Panc1 (cell line): ENCODE data around the gene TTLL7.

Experiments
- CTCF ChIP-seq: fragments of 450-650 bp; IDR thresholded peaks from 2 replicates; pipeline ENCODE4 v1.5.1; 2017; ENCODE audit warnings: mild to moderate bottlenecking
- POLR2AphosphoS5 ChIP-seq: IDR thresholded peaks from 2 replicates; pipeline ENCODE4 v1.6.1; 2012; ENCODE audit warnings: mild to moderate bottlenecking, low read depth, low read length, moderate library complexity
- REST ChIP-seq, 2 experiments: IDR thresholded peaks; 2 replicates each; pipeline ENCODE4 v1.6.1; 2011 to 2012; ENCODE audit warnings: low read depth in 2 of 2, control low read depth in 1 of 2, low read length in 1 of 2, mild to moderate bottlenecking in 1 of 2, moderate library complexity in 1 of 2; ENCODE audit not compliant: insufficient read depth in 1 of 2
- SIN3A ChIP-seq: IDR thresholded peaks from 2 replicates; pipeline ENCODE4 v1.6.1; 2012; ENCODE audit warnings: low read depth, mild to moderate bottlenecking, low read length, moderate library complexity, borderline replicate concordance; ENCODE audit not compliant: insufficient read depth
- TCF7L2 ChIP-seq: IDR thresholded peaks from 2 replicates; pipeline ENCODE4 v1.6.1; 2011; ENCODE audit warnings: mild to moderate bottlenecking, low read depth, low read length, inconsistent platforms

- no peak for TF ChIP-seq CTCF
- TF ChIP-seq POLR2AphosphoS5 = no peak
- TF ChIP-seq REST (IDR thresholded peaks at IDR 0.05; ENCODE audit: insufficient read depth in 1 of 2, low read depth in 2 of 2, low read length in 1 of 2) = no peak
- TF ChIP-seq SIN3A = no peak
- no peak for TF ChIP-seq TCF7L2
Observed at GRCh38 chr1:83846138-83846537, 152.8 kb downstream of the TTLL7 start.
